NAMALWA (cell line): ENCODE measurements around the gene FXR2.

ENCODE experiments used
- DNase-seq: peaks from one replicate; pipeline ENCODE4 v3.0.0-alpha.2; 2015; ENCODE audit warnings: low spot score

The FXR2 gene

GRCh38 chr17:7548585-7549400, 65.9 kb downstream of the FXR2 start, which contains the start of gene TNFSF12:
TNFSF12 (plus strand) TSS chr17:7549058; CDS start chr17:7549154, 96 bp downstream.
- no peak for DNase-seq

GRCh38 chr17:7544911-7545310, 69.8 kb downstream of the FXR2 start:
- no peak for DNase-seq
